Ishikawa (cell line): ENCODE results near the gene TTLL10.

Source experiments
- EP300 ChIP-seq: IDR thresholded peaks from 2 replicates; pipeline ENCODE4 v1.6.1; 2012; ENCODE audit warnings: borderline replicate concordance
- MAX ChIP-seq: IDR thresholded peaks from 2 replicates; pipeline ENCODE4 v1.6.1; 2012
- TF ChIP-seq, protein P1 (sequence below): IDR thresholded peaks from 2 replicates; pipeline ENCODE4 v1.6.1; 2012

GRCh38 chr1:1246577-1247340, 73.1 kb downstream of the TTLL10 start, which contains the start of gene C1QTNF12:
- TF ChIP-seq, protein P1, sequence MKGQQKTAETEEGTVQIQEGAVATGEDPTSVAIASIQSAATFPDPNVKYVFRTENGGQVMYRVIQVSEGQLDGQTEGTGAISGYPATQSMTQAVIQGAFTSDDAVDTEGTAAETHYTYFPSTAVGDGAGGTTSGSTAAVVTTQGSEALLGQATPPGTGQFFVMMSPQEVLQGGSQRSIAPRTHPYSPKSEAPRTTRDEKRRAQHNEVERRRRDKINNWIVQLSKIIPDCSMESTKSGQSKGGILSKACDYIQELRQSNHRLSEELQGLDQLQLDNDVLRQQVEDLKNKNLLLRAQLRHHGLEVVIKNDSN = no peak
- TF ChIP-seq EP300 (no peak), MAX (no peak)
